Placental epithelial cell (primary cell): ENCODE data around the gene ATP6V0C. TPM values are rescaled to one million over a fixed set of nuclear protein-coding genes. Genes with fewer than 3 reads are reported as not detected.
A peak's percentile ranks its signal among the peaks of the same experiment; 100 is the strongest.

Source experiments
- small RNA-seq: library from RNA; depleted of rRNA; stranded (forward); fragments of <200 nt; gene quantifications from one replicate; pipeline ENCODE3, GENCODE V24; 2012
- total RNA-seq: library from RNA; depleted of rRNA; stranded (reverse); fragments of >200 nt; gene quantifications from 2 replicates; pipeline ENCODE4 v1.2.3, GENCODE V29; 2012

Gene ATP6V0C
- total RNA-seq: 16.9 and 50.8 TPM in 2 replicates

DNA sequence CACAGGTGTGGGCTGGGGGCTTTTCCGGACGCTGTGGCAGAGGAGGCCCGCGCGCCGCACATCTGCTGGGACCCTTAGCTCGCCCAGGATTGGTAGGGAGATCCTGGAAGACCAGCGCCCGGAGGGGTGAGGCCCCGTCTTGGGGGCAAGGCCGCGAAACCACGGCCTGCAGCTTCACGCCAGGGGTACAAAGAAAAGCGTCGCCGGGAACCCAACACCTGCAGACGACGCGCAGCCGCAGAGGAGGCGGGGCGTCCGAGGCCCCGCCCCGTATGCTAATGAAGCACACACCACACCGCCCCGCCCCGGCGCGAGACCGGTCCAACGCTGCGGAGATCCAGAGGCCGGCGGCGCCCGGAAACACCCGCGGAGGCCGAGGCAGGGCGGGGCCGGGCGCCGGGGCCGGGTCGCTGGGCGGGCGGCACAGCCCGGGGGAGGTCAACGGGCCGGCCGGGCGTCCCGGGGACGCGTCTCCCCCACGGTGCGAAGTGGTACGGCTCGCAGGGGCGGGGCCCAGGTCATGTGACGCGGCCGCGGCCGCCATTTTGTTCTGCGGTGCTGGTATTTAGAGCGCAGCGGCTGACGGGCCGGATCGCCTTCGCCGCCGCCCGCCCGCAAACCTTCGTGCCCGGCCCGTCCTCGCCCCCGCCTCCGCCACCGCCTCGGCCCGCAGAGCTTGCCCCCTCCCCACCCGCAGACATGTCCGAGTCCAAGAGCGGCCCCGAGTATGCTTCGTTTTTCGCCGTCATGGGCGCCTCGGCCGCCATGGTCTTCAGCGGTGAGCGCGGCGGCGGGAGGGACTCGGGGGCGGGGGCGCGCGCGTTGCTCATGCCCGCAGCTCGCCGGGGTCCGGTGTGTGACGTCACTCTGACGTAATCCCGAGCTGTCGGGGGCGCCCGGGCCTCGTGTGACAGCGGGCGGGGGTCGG lies at the start of gene ATP6V0C:
Gene ATP6V0C (plus strand): TSS at position 548 of the 928 bp plus-strand sequence. CDS start 152 bp downstream, at position 700.

DNA sequence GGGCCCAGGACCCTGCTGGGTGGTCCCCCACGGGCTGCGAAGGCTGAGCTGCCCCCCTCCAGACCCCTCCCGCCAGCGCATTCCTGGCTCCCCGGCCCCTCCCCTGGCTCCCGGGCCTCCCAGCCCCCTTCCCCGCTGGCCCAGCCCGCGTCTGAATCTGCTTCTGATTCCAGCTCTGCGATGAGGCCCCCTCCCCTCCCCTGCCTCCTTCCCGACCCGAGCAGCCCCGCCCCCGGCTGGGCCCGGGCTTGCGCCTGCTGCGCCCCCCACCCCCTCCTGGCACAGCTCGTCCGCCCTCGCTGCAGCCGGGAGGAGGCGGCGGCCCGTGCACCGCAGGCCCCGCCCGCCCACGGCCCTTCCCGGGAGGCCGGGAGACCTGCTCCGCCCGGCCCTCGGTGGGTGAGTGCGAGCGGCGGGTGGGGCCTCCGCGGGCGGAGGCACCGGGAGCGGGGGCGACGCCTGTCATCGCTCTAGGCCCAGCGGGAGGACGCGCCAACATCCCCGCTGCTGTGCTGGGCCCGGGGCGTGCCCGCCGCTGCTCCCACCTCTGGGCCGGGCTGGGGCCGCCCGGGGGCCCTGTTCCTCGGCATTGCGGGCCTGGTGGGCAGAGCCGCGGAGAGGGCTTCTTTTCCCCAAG lies 42.6 kb upstream of the ATP6V0C start, which contains the start of gene NTN3:
Gene NTN3 (plus strand): TSS at position 282 of the 637 bp plus-strand sequence. CDS start 405 bp downstream, outside the sequence.

DNA sequence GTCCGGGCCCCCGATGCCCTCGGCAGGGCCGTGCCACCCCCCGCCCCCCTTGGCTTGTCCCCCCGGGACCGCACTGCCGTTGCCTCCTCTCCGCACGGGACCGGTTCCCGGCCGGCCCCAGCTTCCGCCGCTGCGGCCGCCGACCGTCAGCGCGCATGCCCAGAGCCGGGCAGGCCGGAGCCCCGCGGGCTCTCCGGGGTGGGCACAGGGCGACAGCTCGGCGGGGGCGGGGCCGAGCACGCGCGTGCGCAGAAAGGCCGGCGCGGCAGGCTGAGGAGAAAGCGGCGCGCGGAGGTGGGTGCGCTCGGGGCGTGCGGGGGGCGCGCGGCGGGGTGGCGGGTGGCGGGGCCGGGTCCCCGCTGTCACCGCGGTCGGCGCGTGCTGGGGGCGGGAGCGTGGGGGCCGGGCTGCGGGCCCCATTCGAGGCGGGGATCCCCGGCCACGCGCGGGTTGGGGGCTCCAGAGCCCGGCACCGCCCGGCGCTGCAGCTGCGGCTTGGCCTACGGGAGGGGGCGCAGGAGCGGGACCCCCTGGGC lies 38.8 kb upstream of the ATP6V0C start, which contains the start of gene TBC1D24:
Gene TBC1D24 (plus strand): TSS at position 251 of the 536 bp plus-strand sequence. CDS start 21,022 bp downstream, outside the sequence.

DNA sequence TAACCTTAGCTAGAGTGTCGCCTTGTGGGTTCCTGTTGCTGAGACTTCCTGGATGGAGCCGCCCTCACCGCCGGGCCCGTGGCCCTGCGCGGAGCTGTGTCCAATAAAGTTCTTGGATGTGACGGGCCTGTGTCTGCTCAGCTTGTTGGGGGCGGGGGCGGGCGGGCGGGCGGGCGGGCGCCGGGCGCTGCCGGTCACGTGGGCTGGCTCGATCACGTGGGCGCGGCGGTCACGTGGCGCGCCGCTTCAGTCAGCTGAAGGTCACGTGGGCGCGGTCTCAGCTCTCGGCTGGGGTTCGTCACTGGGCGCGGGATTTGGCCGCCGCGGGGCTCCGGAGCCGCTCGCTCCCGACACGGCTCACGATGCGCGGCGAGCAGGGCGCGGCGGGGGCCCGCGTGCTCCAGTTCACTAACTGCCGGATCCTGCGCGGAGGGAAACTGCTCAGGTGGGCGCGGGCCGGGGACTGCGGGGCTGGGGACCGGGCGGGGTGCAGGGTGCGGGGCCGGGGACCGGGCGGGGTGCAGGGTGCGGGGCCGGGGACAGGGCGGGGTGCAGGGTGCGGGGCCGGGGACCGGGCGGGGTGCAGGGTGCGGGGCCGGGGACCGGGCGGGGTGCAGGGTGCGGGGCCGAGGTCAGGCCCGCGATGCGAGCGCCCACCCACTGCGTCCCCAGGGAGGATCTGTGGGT lies 6.5 kb downstream of the ATP6V0C start, which contains the start of gene AMDHD2:
Gene AMDHD2 (plus strand): TSS at position 275 of the 687 bp plus-strand sequence. CDS start 88 bp downstream, at position 363.

DNA sequence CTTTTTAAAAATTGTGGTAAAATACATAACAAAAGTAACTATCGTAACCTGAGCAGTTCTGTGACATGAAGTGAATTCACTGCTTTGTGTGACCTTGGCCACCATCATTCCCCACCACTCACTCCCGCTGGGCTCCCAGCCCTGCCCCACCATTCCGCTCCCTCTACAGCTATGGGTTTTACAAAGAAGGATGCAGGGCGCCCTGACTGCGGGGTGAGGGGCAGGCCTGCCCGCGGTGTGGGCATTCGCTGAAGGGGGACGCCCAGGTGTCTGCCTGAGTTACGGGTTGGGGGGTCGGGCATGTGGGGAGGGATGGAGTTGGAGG lies 17.6 kb downstream of the ATP6V0C start, which contains the start of gene CEMP1:
Gene CEMP1 (minus strand): TSS at position 38 of the 325 bp plus-strand sequence. CDS start 335 bp downstream, outside the sequence.

DNA sequence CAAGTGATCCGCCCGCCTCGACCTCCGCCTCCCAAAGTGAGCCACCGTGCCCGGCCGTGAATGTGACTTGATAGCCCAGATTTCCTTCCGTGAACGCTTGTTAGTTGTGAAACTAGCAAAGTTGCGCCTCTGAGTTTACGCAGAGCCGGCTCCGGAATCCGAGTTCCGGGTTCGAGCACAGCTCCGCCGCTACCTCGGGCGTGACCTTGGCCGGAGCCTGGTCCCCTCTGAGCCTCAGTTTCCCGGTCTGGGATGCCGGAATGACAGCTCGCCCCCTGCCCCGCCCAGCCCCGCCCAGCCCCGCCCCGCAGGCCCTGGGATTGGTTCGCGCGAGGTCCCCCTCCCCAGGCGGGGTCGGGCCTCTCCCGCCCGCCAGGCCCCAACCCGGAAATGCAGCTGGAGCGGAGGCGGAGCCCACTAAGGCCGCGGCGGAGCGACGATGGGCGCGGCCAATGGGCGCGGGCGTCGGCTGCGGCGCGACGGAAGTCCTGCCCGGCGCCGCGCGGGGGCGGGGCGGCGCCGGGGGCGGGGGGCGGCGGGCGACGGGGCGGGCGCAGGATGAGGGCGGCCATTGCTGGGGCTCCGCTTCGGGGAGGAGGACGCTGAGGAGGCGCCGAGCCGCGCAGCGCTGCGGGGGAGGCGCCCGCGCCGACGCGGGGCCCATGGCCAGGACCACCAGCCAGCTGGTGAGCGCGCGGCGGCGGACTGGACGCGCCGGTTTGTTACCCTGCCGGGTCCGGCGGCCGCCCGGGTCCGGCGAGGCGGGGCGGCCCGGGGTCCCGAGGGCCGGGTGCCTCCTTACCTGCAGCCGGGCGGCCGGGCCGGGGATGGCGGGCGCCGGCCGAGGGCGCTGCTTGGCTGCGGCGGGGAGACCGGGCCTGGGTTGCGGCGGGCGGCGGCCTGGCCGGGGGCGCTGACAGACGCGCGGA lies 24.0 kb downstream of the ATP6V0C start, which contains the start of gene PDPK1:
Gene PDPK1 (plus strand): TSS at position 571 of the 929 bp plus-strand sequence. CDS start 92 bp downstream, at position 663.

Small RNA genes lying within 50 kb of the gene (small RNA-seq; reads per million reads assigned to genes)
- gene AC093525.1: not detected
- gene MIR3178: not detected
- gene MIR6768: 0.32 reads per million, percentile 8 among the genes with 10 or more reads in this experiment

Other genes with a start within 250 kb of the ATP6V0C start
- 85.6 and 129 TPM in 2 replicates for gene RNPS1, start 245.8 kb upstream of the ATP6V0C start, total RNA-seq
- under 0.01 TPM in 2 replicates for gene ABCA3, start 173.2 kb upstream of the ATP6V0C start, total RNA-seq
- 15.7 and 16.1 TPM in 2 replicates for gene CCNF, start 84.5 kb upstream of the ATP6V0C start, total RNA-seq
- gene TEDC2, start 53.8 kb upstream of the ATP6V0C start, total RNA-seq: 3.9 and 8.7 TPM in 2 replicates
- gene NTN3, start 42.7 kb upstream of the ATP6V0C start, total RNA-seq: 0.11 and 1.6 TPM in 2 replicates
- gene TBC1D24, start 38.8 kb upstream of the ATP6V0C start, total RNA-seq: 6.3 and 8.8 TPM in 2 replicates
- gene AMDHD2, start 6.4 kb downstream of the ATP6V0C start, total RNA-seq: 37.3 and 54.2 TPM in 2 replicates
- gene CEMP1, start 17.5 kb downstream of the ATP6V0C start, total RNA-seq: 0.33 and 0.79 TPM in 2 replicates
- gene PDPK1, start 24.1 kb downstream of the ATP6V0C start, total RNA-seq: 32.2 and 34.6 TPM in 2 replicates
- 14.9 and 24.2 TPM in 2 replicates for gene KCTD5, start 168.6 kb downstream of the ATP6V0C start, total RNA-seq
- 1.6 TPM in 2 replicates for gene PRSS27, start 206.3 kb downstream of the ATP6V0C start, total RNA-seq
- 58.1 and 106 TPM in 2 replicates for gene SRRM2, start 238.7 kb downstream of the ATP6V0C start, total RNA-seq